K562 (cell line): ENCODE results near the gene PTPN14. TPM values are rescaled to one million over a fixed set of nuclear protein-coding genes. Genes with fewer than 3 reads are reported as not detected.

Experiments used
- ATAC-seq: fragments of 200-7000 bp; cut with Tn5 transposase; 3 replicates; pipeline ENCODE4 v1.9.1; 2020; ENCODE audit warnings: moderate library complexity
- BruUV-seq: library from RNA; stranded (reverse); fragments of 400-500 nt; replicated peaks from 2 replicates; lab custom pipeline; 2021; lab: Mats Ljungman, UMichigan
- CTCF ChIA-PET: fragments of 300-600 bp; formaldehyde crosslinking; extraction: SDS; loops from one replicate; lab custom pipeline; 2021; ENCODE audit warnings: low intra/inter-chr PET ratio; lab: Yijun Ruan, JAX
- POLR2A ChIA-PET: fragments of 300-600, 350-650 bp; sonication (Branson Sonifier 250); formaldehyde crosslinking; extraction: SDS; loops from one replicate; lab custom pipeline; 2021; ENCODE audit warnings: antibody characterized with exemption, inconsistent platforms; lab: Yijun Ruan, JAX
- DNase-seq, 4 experiments: peaks; one replicate each; pipeline versions ENCODE4 v3.0.0 to v3.0.0-alpha.2; 2011 to 2018; ENCODE audit warnings: low spot score in 3 of 4, mixed read lengths in 3 of 4; ENCODE audit errors: extremely low read depth in 1 of 4
- FAIRE-seq: peaks from 2 replicates; lab custom pipeline; 2011; peaks lifted over from hg19 to GRCh38; lab: Jason Lieb, UNC
- H2AFZ ChIP-seq: 2 replicates; pipeline ENCODE4 v1.6.0; 2011; ENCODE audit warnings: low read depth, low read length, control low read depth, inconsistent platforms
- H3K27ac ChIP-seq: fragments of 200-600 bp; 3 replicates; pipeline ENCODE4 v1.8.0; 2011; ENCODE audit warnings: low read depth, mild to moderate bottlenecking, control low read depth, inconsistent platforms, low read length, moderate library complexity, mixed read lengths; ENCODE audit errors: extremely low read depth
- H3K27me3 ChIP-seq, 2 experiments: fragments of 300-600 bp in 1 of 2; 2 replicates in 1 of 2; 3 replicates in 1 of 2; pipeline versions ENCODE4 v1.6.0 to v1.8.0; 2011; ENCODE audit warnings: inconsistent platforms in 2 of 2, low read length in 2 of 2, mild to moderate bottlenecking in 1 of 2, mixed read lengths in 1 of 2, moderate library complexity in 1 of 2; ENCODE audit not compliant: control insufficient read depth in 2 of 2, insufficient read depth in 2 of 2
- H3K36me3 ChIP-seq: fragments of 300-600 bp; 3 replicates; pipeline ENCODE4 v1.8.0; 2011; ENCODE audit warnings: mild to moderate bottlenecking, low read length, inconsistent platforms; ENCODE audit not compliant: control insufficient read depth, insufficient read depth
- H3K4me1 ChIP-seq, 2 experiments: fragments of 200-600 bp in 1 of 2; replicated peaks in 1 of 2; 2 replicates in 1 of 2; 3 replicates in 1 of 2; pipeline versions ENCODE4 v1.5.1 to v1.8.0; 2011; ENCODE audit warnings: inconsistent platforms in 2 of 2, low read length in 2 of 2, mild to moderate bottlenecking in 1 of 2, mixed read lengths in 1 of 2, moderate library complexity in 1 of 2; ENCODE audit not compliant: control insufficient read depth in 2 of 2, insufficient read depth in 2 of 2
- H3K4me2 ChIP-seq: 2 replicates; pipeline ENCODE4 v1.6.1; 2011; ENCODE audit warnings: low read length, control low read depth, inconsistent platforms, mixed read lengths; ENCODE audit not compliant: insufficient read depth
- H3K4me3 ChIP-seq: fragments of 200-600 bp; sonication (generic), shearing (Covaris generic); 2 replicates; pipeline ENCODE4 v1.5.1; 2016; ENCODE audit warnings: control low read depth, inconsistent platforms
- H3K79me2 ChIP-seq: fragments of 200-600 bp; 3 replicates; pipeline ENCODE4 v1.8.0; 2011; ENCODE audit warnings: low read length, inconsistent platforms; ENCODE audit not compliant: control insufficient read depth, insufficient read depth
- H3K9ac ChIP-seq, 2 experiments: 2 replicates each; pipeline versions ENCODE4 v1.6.0 to v1.6.1; 2011; ENCODE audit warnings: low read depth in 2 of 2, low read length in 2 of 2, control low read depth in 1 of 2, inconsistent platforms in 1 of 2, mild to moderate bottlenecking in 1 of 2, mixed read lengths in 1 of 2; ENCODE audit not compliant: insufficient read depth in 1 of 2
- H3K9me1 ChIP-seq: one replicate; pipeline ENCODE4 v1.6.0; 2011; ENCODE audit warnings: inconsistent platforms, mild to moderate bottlenecking, low read length, moderate library complexity; ENCODE audit not compliant: control insufficient read depth, insufficient read depth
- H3K9me3 ChIP-seq: replicated peaks from 2 replicates; pipeline ENCODE4 v1.5.1; 2011; ENCODE audit warnings: low read depth, low read length, inconsistent platforms; ENCODE audit not compliant: control insufficient read depth, insufficient read depth
- H4K20me1 ChIP-seq: replicated peaks from 2 replicates; pipeline ENCODE4 v1.6.1; 2011; ENCODE audit warnings: low read length, inconsistent platforms, mixed read lengths; ENCODE audit not compliant: control insufficient read depth, insufficient read depth
- CCAR2 ChIP-seq: fragments of 200-400 bp; formaldehyde crosslinking; IDR thresholded peaks from 2 replicates; pipeline ENCODE4 v1.6.1; 2017; ENCODE audit warnings: mild to moderate bottlenecking, low read depth, low read length
- CSDE1 ChIP-seq, 2 experiments: fragments of 450-650 bp; IDR thresholded peaks; 2 replicates each; pipeline ENCODE4 v1.6.1; 2016; ENCODE audit warnings: mild to moderate bottlenecking in 1 of 2
- E2F3 ChIP-seq: fragments of 250-450 bp; sonication (Bioruptor Pico); IDR thresholded peaks from 2 replicates; pipeline ENCODE4 v1.4.0; 2020; ENCODE audit warnings: mild to moderate bottlenecking
- ESRRA ChIP-seq: fragments of 450-650 bp; IDR thresholded peaks from 2 replicates; pipeline ENCODE4 v1.6.1; 2014; ENCODE audit warnings: low read depth, mild to moderate bottlenecking, moderate library complexity, borderline replicate concordance
- HMG20B ChIP-seq: fragments of 250-450 bp; sonication (Bioruptor Pico); IDR thresholded peaks from 2 replicates; pipeline ENCODE4 v1.5.0; 2021; ENCODE audit warnings: mild to moderate bottlenecking
- HNRNPH1 ChIP-seq: fragments of 200-400 bp; formaldehyde crosslinking; optimal IDR thresholded peaks from 2 replicates; pipeline ENCODE3; 2017; ENCODE audit warnings: low read depth, mild to moderate bottlenecking, low read length, moderate library complexity
- KDM1A ChIP-seq, 2 experiments: fragments of 450-650 bp; IDR thresholded peaks; 2 replicates each; pipeline ENCODE4 v1.6.1; 2016; ENCODE audit warnings: mild to moderate bottlenecking in 2 of 2
- MAFK ChIP-seq: IDR thresholded peaks from 2 replicates; pipeline ENCODE4 v1.6.1; 2011; ENCODE audit warnings: low read length, improper control_type of control experiment
- NCOA4 ChIP-seq: fragments of 450-650 bp; IDR thresholded peaks from 2 replicates; pipeline ENCODE4 v1.6.1; 2018; ENCODE audit warnings: mild to moderate bottlenecking; ENCODE audit not compliant: partially characterized antibody
- POLR2B ChIP-seq: fragments of 450-650 bp; IDR thresholded peaks from 2 replicates; pipeline ENCODE4 v1.6.1; 2018; ENCODE audit warnings: low read depth; ENCODE audit not compliant: partially characterized antibody
- RFX5 ChIP-seq: IDR thresholded peaks from 2 replicates; pipeline ENCODE4 v1.6.1; 2011; ENCODE audit warnings: low read depth, mild to moderate bottlenecking, improper control_type of control experiment, low read length
- SAFB2 ChIP-seq: fragments of 200-400 bp; formaldehyde crosslinking; IDR thresholded peaks from 2 replicates; pipeline ENCODE4 v1.6.1; 2018; ENCODE audit warnings: borderline replicate concordance, low read length, low read depth, moderate library complexity; ENCODE audit not compliant: severe bottlenecking
- TEAD1 ChIP-seq, 2 experiments: fragments of 450-650 bp in 1 of 2; sonication (generic) in 1 of 2; formaldehyde crosslinking; IDR thresholded peaks; 2 replicates each; pipeline versions ENCODE4 v1.4.0 to v1.8.0; 2020 to 2022; ENCODE audit warnings: mild to moderate bottlenecking in 2 of 2, missing genetic modification reagents in 1 of 2
- TSC22D4 ChIP-seq: fragments of 450-650 bp; IDR thresholded peaks from 2 replicates; pipeline ENCODE4 v1.6.1; 2016; ENCODE audit warnings: missing genetic modification characterization, missing biosample characterization, control low read depth
- ZFP30 ChIP-seq: fragments of 250-450 bp; sonication (Bioruptor Pico); IDR thresholded peaks from 2 replicates; pipeline ENCODE4 v1.8.0; 2022; ENCODE audit warnings: moderate library complexity, mild to moderate bottlenecking, inconsistent platforms, borderline replicate concordance
- ZFP36 ChIP-seq: fragments of 150-350 bp; IDR thresholded peaks from 2 replicates; pipeline ENCODE4 v1.6.1; 2018; ENCODE audit warnings: low read length, low read depth; ENCODE audit not compliant: partially characterized antibody
- ZFPM2 ChIP-seq: fragments of 250-450 bp; sonication (Bioruptor Pico); IDR thresholded peaks from 2 replicates; pipeline ENCODE4 v1.5.1; 2022; ENCODE audit warnings: mild to moderate bottlenecking
- ZNF41 ChIP-seq: fragments of 250-450 bp; sonication (Bioruptor Pico); conservative IDR thresholded peaks from 2 replicates; pipeline ENCODE4 v1.4.0; 2020; ENCODE audit warnings: mild to moderate bottlenecking
- WGBS: fragments of 100-300 bp; shearing (Covaris generic); methylation state at CpG from one replicate; pipeline ENCODE4 v1.1.6; 2016; ENCODE audit warnings: low coverage, mixed read lengths; ENCODE audit not compliant: insufficient coverage; ENCODE audit errors: missing lambda C conversion rate; 5-methylcytosine and 5-hydroxymethylcytosine counted together
- in situ Hi-C: fragments of 300-500 bp; cut with MboI; formaldehyde crosslinking; loops from 4 replicates; pipeline ENCODE4 v1.15.0; 2018; ENCODE audit warnings: inconsistent platforms, mixed read lengths
- intact Hi-C: fragments of 100-400 bp; cut with micrococcal nuclease; formaldehyde crosslinking; loops from 2 replicates; pipeline ENCODE4 v1.14.2; 2022
- polyA plus RNA-seq, 8 experiments: library from polyadenylated mRNA; depleted of rRNA in 4 of 8; stranded (reverse) in 5 of 8; unstranded in 3 of 8; fragments of >200 nt; fragmentation: Nextera tagmentation in 2 of 8; fragmentation: Illumina TruSeq in 1 of 8; extraction: Ambion mirVana in 2 of 8; extraction: Trizol in 1 of 8; gene quantifications; 2 replicates each; pipeline versions ENCODE4 v1.2.1 to v1.2.3, GENCODE V29; 2011 to 2014; ENCODE audit warnings: inconsistent platforms in 1 of 8, missing spikeins in 1 of 8
- total RNA-seq, 7 experiments: library from RNA; depleted of rRNA in 6 of 7; stranded (reverse); fragments of >200 nt in 6 of 7; fragmentation: Illumina TruSeq in 2 of 7; extraction: Trizol in 2 of 7; gene quantifications; 2 replicates each; pipeline versions ENCODE4 v1.2.1 to v1.2.3, GENCODE V29; 2011 to 2021; ENCODE audit warnings: low replicate concordance in 1 of 7

PTPN14 gene
- total and polyA plus RNA-seq, 9 of the 15 experiments (the other 6 are each of a cell fraction or from before 2014, with no cell fraction given): 0.01 to 0.29 (median 0.04) TPM; not detected in 6

- no peaks in the 10 kb centered on the region for H3K4me1 ChIP-seq
- H3K4me3 ChIP-seq: no peak overlapping the region
- no peaks in the 10 kb centered on the region for H3K79me2 ChIP-seq
- peaks cover 5 to 6% of the 10 kb centered on the region in 2 experiments; a peak in 3 of 5 replicates for H3K27me3 ChIP-seq
- FAIRE-seq (no peak), DNase-seq (no peak), ATAC-seq (no peak)
- ChIA-PET POLR2A (interaction anchor here (0.9 kb wide), 1 partner anchor 14 kb away, joined by 4 read pairs; no protein-coding TSS in a partner anchor), CTCF (no interaction called here)
- H3K9me1 ChIP-seq: no peaks in the 10 kb centered on the region
- no peak for TF ChIP-seq KDM1A (IDR thresholded peaks at IDR 0.05)
- no peak for TF ChIP-seq HMG20B (CRISPR knock-in tag)
- no peak for TF ChIP-seq ZNF41 (CRISPR knock-in tag)
- in situ Hi-C loops (no loop called here), intact Hi-C loops (no loop called here)
- H3K9me3 ChIP-seq: no peaks in the 10 kb centered on the region
- no peaks in the 10 kb centered on the region for H3K36me3 ChIP-seq
- no peaks in the 10 kb centered on the region for H4K20me1 ChIP-seq
- BruUV-seq: no TSS peak
- no peak overlapping the region for H3K9ac ChIP-seq
- H3K4me2 ChIP-seq: no peak overlapping the region
- H3K27ac ChIP-seq: no peak overlapping the region
- H2AFZ ChIP-seq: no peak overlapping the region
- under 1% methylated on average over 11 of the region's 11 CpGs for WGBS
Measured at GRCh38 chr1:214542275-214543199, 8.9 kb downstream of the PTPN14 start.

DNA sequence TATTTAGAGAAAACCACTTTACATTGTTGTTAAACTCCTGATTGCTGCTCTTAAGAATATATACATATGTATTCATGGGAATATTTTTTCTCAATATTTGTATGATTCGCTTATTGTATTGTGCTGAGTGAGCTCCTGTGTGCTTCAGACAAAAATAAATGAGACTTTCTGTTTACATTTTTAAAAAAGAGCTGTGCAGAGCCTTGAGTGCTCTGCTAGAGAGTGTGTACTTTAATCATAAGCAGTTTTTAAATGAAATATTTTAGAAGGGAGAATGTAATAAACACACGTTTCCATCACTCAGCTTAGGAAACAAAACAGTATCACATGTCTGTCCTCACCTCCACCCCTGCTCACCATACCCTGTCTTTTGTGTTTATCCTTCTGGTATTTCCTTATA, 9.7 kb downstream of the PTPN14 start:
- Histone ChIP-seq H3K4me1 (no peaks in the 10 kb centered on the region), H3K4me3 (no peak overlapping the region), H2AFZ (no peak overlapping the region), H3K4me2 (no peak overlapping the region), H4K20me1 (no peaks in the 10 kb centered on the region), H3K9me1 (no peaks in the 10 kb centered on the region), H3K27me3 (peaks cover 5 to 6% of the 10 kb centered on the region in 2 experiments; a peak in 3 of 5 replicates), H3K36me3 (no peaks in the 10 kb centered on the region), H3K9ac (no peak overlapping the region), H3K79me2 (no peaks in the 10 kb centered on the region), H3K9me3 (no peaks in the 10 kb centered on the region), H3K27ac (no peak overlapping the region)
- POLR2A ChIA-PET: no interaction called here
- no peak for ATAC-seq
- intact Hi-C loops: no loop called here
- DNase-seq: no peak
- in situ Hi-C loops: no loop called here
- WGBS: 3% methylated on average over 2 of the region's 2 CpGs
- no TSS peak for BruUV-seq
- FAIRE-seq: no peak
- CTCF ChIA-PET: no interaction called here
- TF ChIP-seq NCOA4: no peak
- no peak for TF ChIP-seq ZFP30 (CRISPR knock-in tag)
- TF ChIP-seq ESRRA: no peak
- no peak for TF ChIP-seq RFX5
- no peak for TF ChIP-seq POLR2B
- TF ChIP-seq TEAD1 (CRISPR knock-in tag; IDR thresholded peaks at IDR 0.05): no peak
- no peak for TF ChIP-seq ZFPM2
- TF ChIP-seq ZFP36: no peak
- TF ChIP-seq CSDE1 (IDR thresholded peaks at IDR 0.05): no peak
- TF ChIP-seq SAFB2: no peak
- TF ChIP-seq MAFK: no peak
- TF ChIP-seq CCAR2: no peak
- no peak for TF ChIP-seq HNRNPH1
- TF ChIP-seq TSC22D4: no peak
- TF ChIP-seq E2F3 (CRISPR knock-in tag): no peak
